ENCODE results near the gene EGFR.

GRCh38 chr7:54989453-54990225 is 29.2 kb upstream of the EGFR start:
- no peak for TF ChIP-seq EP300 (IDR thresholded peaks at IDR 0.05)
- TF ChIP-seq, protein P1, sequence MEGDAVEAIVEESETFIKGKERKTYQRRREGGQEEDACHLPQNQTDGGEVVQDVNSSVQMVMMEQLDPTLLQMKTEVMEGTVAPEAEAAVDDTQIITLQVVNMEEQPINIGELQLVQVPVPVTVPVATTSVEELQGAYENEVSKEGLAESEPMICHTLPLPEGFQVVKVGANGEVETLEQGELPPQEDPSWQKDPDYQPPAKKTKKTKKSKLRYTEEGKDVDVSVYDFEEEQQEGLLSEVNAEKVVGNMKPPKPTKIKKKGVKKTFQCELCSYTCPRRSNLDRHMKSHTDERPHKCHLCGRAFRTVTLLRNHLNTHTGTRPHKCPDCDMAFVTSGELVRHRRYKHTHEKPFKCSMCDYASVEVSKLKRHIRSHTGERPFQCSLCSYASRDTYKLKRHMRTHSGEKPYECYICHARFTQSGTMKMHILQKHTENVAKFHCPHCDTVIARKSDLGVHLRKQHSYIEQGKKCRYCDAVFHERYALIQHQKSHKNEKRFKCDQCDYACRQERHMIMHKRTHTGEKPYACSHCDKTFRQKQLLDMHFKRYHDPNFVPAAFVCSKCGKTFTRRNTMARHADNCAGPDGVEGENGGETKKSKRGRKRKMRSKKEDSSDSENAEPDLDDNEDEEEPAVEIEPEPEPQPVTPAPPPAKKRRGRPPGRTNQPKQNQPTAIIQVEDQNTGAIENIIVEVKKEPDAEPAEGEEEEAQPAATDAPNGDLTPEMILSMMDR (IDR thresholded peaks at IDR 0.05): no peak
- no peak for TF ChIP-seq POLR2A (IDR thresholded peaks at IDR 0.05; ENCODE audit: low read depth)

Measured in esophagus muscularis mucosa (tissue), 4 donors.